ENCODE measurements around the gene TMEM140.

TMEM140 gene

GRCh38 chr7:135111379-135111778 lies 36.5 kb upstream of the TMEM140 start:
- no peak for DNase-seq
- Histone ChIP-seq H3K9me2 (replicated peaks; ENCODE audit: insufficient read depth, low read length) (no peaks in the 10 kb centered on the region), H3K27me3 (replicated peaks; ENCODE audit: insufficient read depth, low read length) (no peaks in the 10 kb centered on the region), H3F3A (ENCODE audit: insufficient read depth, low read length) (no peaks in the 10 kb centered on the region), H3K27ac (ENCODE audit: low read length) (no peak overlapping the region), H3K36me3 (replicated peaks; ENCODE audit: insufficient read depth, low read length) (no peaks in the 10 kb centered on the region), H4K20me1 (ENCODE audit: insufficient read depth, low read length) (no peaks in the 10 kb centered on the region), H3K79me2 (ENCODE audit: low read length) (no peaks in the 10 kb centered on the region), H3K9me3 (replicated peaks; ENCODE audit: insufficient read depth, low read length) (no peaks in the 10 kb centered on the region), H3K4me2 (ENCODE audit: low read depth, low read length) (no peak overlapping the region), H2AFZ (ENCODE audit: low read length) (no peak overlapping the region), H3K4me3 (ENCODE audit: low read length) (no peak overlapping the region), H3K4me1 (ENCODE audit: low read length) (no peaks in the 10 kb centered on the region), H3K9ac (ENCODE audit: low read length) (no peak overlapping the region)
- no peak for TF ChIP-seq EZH2 (optimal IDR thresholded peaks at IDR 0.05; ENCODE audit: low read depth, low read length)
- no peak for TF ChIP-seq CTCF (IDR thresholded peaks at IDR 0.05; ENCODE audit: low read length)
- TF ChIP-seq EZH2phosphoT487 (IDR thresholded peaks at IDR 0.05; ENCODE audit: low read length) = no peak

DNA sequence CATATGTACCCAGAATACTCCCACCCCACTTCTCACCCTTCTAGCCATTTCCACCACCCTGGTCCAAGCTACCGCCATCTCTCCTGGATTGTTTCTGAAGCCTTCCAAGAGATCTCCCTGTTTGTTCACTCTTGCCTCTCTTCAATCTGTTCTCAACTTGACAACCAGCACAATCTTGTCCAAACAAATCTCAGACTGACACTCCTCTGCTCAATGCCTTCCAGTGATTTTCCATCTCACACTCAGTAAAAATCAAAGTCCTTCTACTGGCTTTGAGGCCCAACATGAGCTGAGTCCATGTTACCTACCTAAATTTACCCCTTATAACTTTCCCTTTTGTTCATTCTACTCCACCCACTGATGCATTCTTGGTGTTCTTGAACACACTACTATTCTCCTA lies 33.2 kb upstream of the TMEM140 start:
- TF ChIP-seq EZH2 (optimal IDR thresholded peaks at IDR 0.05; ENCODE audit: low read depth, low read length) (no peak), CTCF (IDR thresholded peaks at IDR 0.05; ENCODE audit: low read length) (no peak), EZH2phosphoT487 (IDR thresholded peaks at IDR 0.05; ENCODE audit: low read length) (no peak)

GRCh38 chr7:135117096-135117495 lies 30.8 kb upstream of the TMEM140 start:
- no peaks in the 10 kb centered on the region for H3K4me1 ChIP-seq (ENCODE audit: low read length)
- no peaks in the 10 kb centered on the region for H3F3A ChIP-seq (ENCODE audit: insufficient read depth, low read length)
- H3K9ac ChIP-seq (ENCODE audit: low read length) = no peak overlapping the region
- no peaks in the 10 kb centered on the region for H3K9me2 ChIP-seq (replicated peaks; ENCODE audit: insufficient read depth, low read length)
- DNase-seq = no peak
- H4K20me1 ChIP-seq (ENCODE audit: insufficient read depth, low read length) = no peaks in the 10 kb centered on the region
- no peaks in the 10 kb centered on the region for H3K79me2 ChIP-seq (ENCODE audit: low read length)
- no peak overlapping the region for H3K4me3 ChIP-seq (ENCODE audit: low read length)
- no peak overlapping the region for H2AFZ ChIP-seq (ENCODE audit: low read length)
- no peak overlapping the region for H3K27ac ChIP-seq (ENCODE audit: low read length)
- no peak overlapping the region for H3K4me2 ChIP-seq (ENCODE audit: low read depth, low read length)
- TF ChIP-seq EZH2phosphoT487 (IDR thresholded peaks at IDR 0.05; ENCODE audit: low read length) (no peak), EZH2 (optimal IDR thresholded peaks at IDR 0.05; ENCODE audit: low read depth, low read length) (no peak), CTCF (IDR thresholded peaks at IDR 0.05; ENCODE audit: low read length) (no peak)
- H3K9me3 ChIP-seq (replicated peaks; ENCODE audit: insufficient read depth, low read length) = no peaks in the 10 kb centered on the region
- no peaks in the 10 kb centered on the region for H3K36me3 ChIP-seq (replicated peaks; ENCODE audit: insufficient read depth, low read length)
- no peaks in the 10 kb centered on the region for H3K27me3 ChIP-seq (replicated peaks; ENCODE audit: insufficient read depth, low read length)

More for the DNA sequence above, 33.2 kb upstream of the TMEM140 start:
- no peak overlapping the region for H3K4me3 ChIP-seq (ENCODE audit: low read length)
- no peaks in the 10 kb centered on the region for H3K27me3 ChIP-seq (replicated peaks; ENCODE audit: insufficient read depth, low read length)
- no peaks in the 10 kb centered on the region for H3F3A ChIP-seq (ENCODE audit: insufficient read depth, low read length)
- no peak overlapping the region for H3K4me2 ChIP-seq (ENCODE audit: low read depth, low read length)
- H3K9me2 ChIP-seq (replicated peaks; ENCODE audit: insufficient read depth, low read length) = no peaks in the 10 kb centered on the region
- no peaks in the 10 kb centered on the region for H4K20me1 ChIP-seq (ENCODE audit: insufficient read depth, low read length)
- H3K9me3 ChIP-seq (replicated peaks; ENCODE audit: insufficient read depth, low read length) = no peaks in the 10 kb centered on the region
- no peaks in the 10 kb centered on the region for H3K36me3 ChIP-seq (replicated peaks; ENCODE audit: insufficient read depth, low read length)
- no peak overlapping the region for H3K9ac ChIP-seq (ENCODE audit: low read length)
- H3K27ac ChIP-seq (ENCODE audit: low read length) = no peak overlapping the region
- H3K4me1 ChIP-seq (ENCODE audit: low read length) = no peaks in the 10 kb centered on the region
- no peak overlapping the region for H2AFZ ChIP-seq (ENCODE audit: low read length)
- no peak for DNase-seq
- H3K79me2 ChIP-seq (ENCODE audit: low read length) = no peaks in the 10 kb centered on the region

All from MM.1S (cell line).